Keratinocyte (primary cell): ENCODE data around the gene GTF2IRD1. TPM values are rescaled to one million over a fixed set of nuclear protein-coding genes. Genes with fewer than 3 reads are reported as not detected.
A peak's percentile ranks its signal among the peaks of the same experiment; 100 is the strongest.

Source experiments
- DNase-seq: peaks from one replicate; pipeline ENCODE4 v3.0.0-alpha.2; 2011; ENCODE audit warnings: low read depth, missing footprints, low spot score
- FAIRE-seq: peaks from 2 replicates; lab custom pipeline; 2011; peaks lifted over from hg19 to GRCh38; lab: Jason Lieb, UNC
- H2AFZ ChIP-seq: 2 replicates; pipeline ENCODE4 v1.6.0; 2012; ENCODE audit warnings: low read length, control low read depth, inconsistent platforms; ENCODE audit not compliant: control insufficient read depth
- H3K27ac ChIP-seq: 2 replicates; pipeline ENCODE4 v1.5.1; 2011; ENCODE audit warnings: low read length; ENCODE audit not compliant: control insufficient read depth, insufficient read depth
- H3K27me3 ChIP-seq: 3 replicates; pipeline ENCODE4 v1.6.0; 2011; ENCODE audit warnings: low read length; ENCODE audit not compliant: control insufficient read depth, insufficient read depth; ENCODE audit errors: extremely low read depth
- H3K36me3 ChIP-seq, 2 experiments: 2 replicates in 1 of 2; 3 replicates in 1 of 2; pipeline ENCODE4 v1.5.1; 2011; ENCODE audit warnings: low read length in 2 of 2, mild to moderate bottlenecking in 1 of 2; ENCODE audit not compliant: control insufficient read depth in 2 of 2, insufficient read depth in 2 of 2; ENCODE audit errors: extremely low read depth in 1 of 2
- H3K4me1 ChIP-seq: 3 replicates; pipeline ENCODE4 v1.5.1; 2011; ENCODE audit warnings: low read length; ENCODE audit not compliant: control insufficient read depth, insufficient read depth; ENCODE audit errors: extremely low read depth
- H3K4me2 ChIP-seq: 3 replicates; pipeline ENCODE4 v1.6.0; 2011; ENCODE audit warnings: low read depth, low read length; ENCODE audit not compliant: control insufficient read depth, insufficient read depth; ENCODE audit errors: extremely low read depth
- H3K4me3 ChIP-seq, 3 experiments: fragments of 200-600 bp in 1 of 3; sonication (generic) in 1 of 3; 2 replicates in 2 of 3; 3 replicates in 1 of 3; pipeline ENCODE4 v1.5.1; 2011 to 2016; ENCODE audit warnings: low read length in 3 of 3, mild to moderate bottlenecking in 3 of 3, control low read depth in 2 of 3, inconsistent platforms in 1 of 3, low read depth in 1 of 3, mixed read lengths in 1 of 3, mixed run types in 1 of 3, moderate library complexity in 1 of 3; ENCODE audit not compliant: control insufficient read depth in 2 of 3, insufficient read depth in 2 of 3; ENCODE audit errors: extremely low read depth in 1 of 3
- H3K79me2 ChIP-seq: 2 replicates; pipeline ENCODE4 v1.6.0; 2012; ENCODE audit warnings: low read length; ENCODE audit not compliant: control insufficient read depth, insufficient read depth
- H3K9ac ChIP-seq: 3 replicates; pipeline ENCODE4 v1.6.0; 2011; ENCODE audit warnings: low read length; ENCODE audit not compliant: control insufficient read depth, insufficient read depth; ENCODE audit errors: extremely low read depth
- H3K9me1 ChIP-seq: 3 replicates; pipeline ENCODE4 v1.6.0; 2011; ENCODE audit warnings: low read length; ENCODE audit not compliant: control insufficient read depth, insufficient read depth; ENCODE audit errors: extremely low read depth
- H3K9me3 ChIP-seq: 2 replicates; pipeline ENCODE4 v1.5.1; 2012; ENCODE audit warnings: low read depth, low read length; ENCODE audit not compliant: control insufficient read depth
- H4K20me1 ChIP-seq: 3 replicates; pipeline ENCODE4 v1.6.0; 2011; ENCODE audit warnings: low read length; ENCODE audit not compliant: control insufficient read depth, insufficient read depth; ENCODE audit errors: extremely low read depth
- EZH2 ChIP-seq: IDR thresholded peaks from one replicate; pipeline ENCODE4 v1.6.1; 2012; ENCODE audit warnings: inconsistent platforms, mild to moderate bottlenecking, low read length, moderate library complexity
- dilution Hi-C: fragments of 300-500 bp; cut with MboI; formaldehyde crosslinking; loops from one replicate; pipeline ENCODE4 v1.7.0; 2020; ENCODE audit warnings: low sequenced_read_pairs; ENCODE audit not compliant: extremely low pct_ligation_motif_present
- polyA plus RNA-seq, 5 experiments: library from polyadenylated mRNA; depleted of rRNA in 3 of 5; stranded (reverse) in 3 of 5; stranded (forward) in 1 of 5; unstranded in 1 of 5; fragments of >200 nt; gene quantifications; 1 replicate in 1 of 5; 2 replicates in 3 of 5; 3 replicates in 1 of 5; pipeline versions ENCODE4 v1.2.1 to v1.2.3, GENCODE V29; 2011 to 2012; ENCODE audit warnings: missing spikeins in 2 of 5, low read depth in 1 of 5, low replicate concordance in 1 of 5
- TF ChIP-seq, protein P1 (sequence below), 3 experiments: IDR thresholded peaks in 1 of 3; conservative IDR thresholded peaks in 1 of 3; optimal IDR thresholded peaks in 1 of 3; 2 replicates in 2 of 3; 3 replicates in 1 of 3; pipeline versions ENCODE3 to v1.5.1; 2011; ENCODE audit warnings: low read length in 3 of 3, mild to moderate bottlenecking in 3 of 3, moderate library complexity in 2 of 3, control low read depth in 1 of 3, inconsistent platforms in 1 of 3; ENCODE audit not compliant: insufficient read depth in 2 of 3; ENCODE audit errors: extremely low read depth in 1 of 3

Gene GTF2IRD1
- polyA plus RNA-seq, 1 donor (not counting 4 experiments of a cell fraction or from before 2014, with no cell fraction given), result 19.4 TPM

DNA sequence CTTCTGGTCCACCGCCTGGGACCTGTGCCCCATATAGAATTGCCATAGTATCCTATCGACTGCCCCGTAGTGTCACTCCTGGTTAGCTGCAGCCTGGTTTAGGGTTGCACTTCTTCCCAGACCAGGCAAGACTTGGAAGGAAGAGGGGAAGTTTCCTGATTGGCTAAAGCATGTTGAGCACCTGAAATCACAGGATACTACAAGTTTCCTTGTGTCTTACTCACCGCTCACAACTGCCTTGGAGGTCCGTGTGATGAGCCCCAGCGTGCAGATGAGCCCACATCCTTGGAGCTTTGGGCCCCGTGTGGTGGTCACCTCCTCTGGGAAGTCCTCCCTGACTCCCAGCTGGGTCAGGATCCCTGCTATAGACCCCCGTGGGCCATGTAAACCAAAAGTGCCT lies 129.9 kb downstream of the GTF2IRD1 start:
- Histone ChIP-seq H3K36me3 (peaks cover 0 to 3% of the 10 kb centered on the region in 2 experiments), H4K20me1 (no peaks in the 10 kb centered on the region), H3K4me3 (no peak overlapping the region), H3K9me1 (no peaks in the 10 kb centered on the region), H3K79me2 (no peaks in the 10 kb centered on the region), H3K9me3 (no peaks in the 10 kb centered on the region), H3K9ac (no peak overlapping the region), H3K27me3 (no peaks in the 10 kb centered on the region), H2AFZ (no peak overlapping the region), H3K4me2 (peak overlapping the region; percentile 16), H3K27ac (no peak overlapping the region), H3K4me1 (peaks cover 49% of the 10 kb centered on the region)
- dilution Hi-C loops, result no loop called here
- DNase-seq (peak; percentile 82), FAIRE-seq (peak; percentile 93)
- TF ChIP-seq, protein P1, sequence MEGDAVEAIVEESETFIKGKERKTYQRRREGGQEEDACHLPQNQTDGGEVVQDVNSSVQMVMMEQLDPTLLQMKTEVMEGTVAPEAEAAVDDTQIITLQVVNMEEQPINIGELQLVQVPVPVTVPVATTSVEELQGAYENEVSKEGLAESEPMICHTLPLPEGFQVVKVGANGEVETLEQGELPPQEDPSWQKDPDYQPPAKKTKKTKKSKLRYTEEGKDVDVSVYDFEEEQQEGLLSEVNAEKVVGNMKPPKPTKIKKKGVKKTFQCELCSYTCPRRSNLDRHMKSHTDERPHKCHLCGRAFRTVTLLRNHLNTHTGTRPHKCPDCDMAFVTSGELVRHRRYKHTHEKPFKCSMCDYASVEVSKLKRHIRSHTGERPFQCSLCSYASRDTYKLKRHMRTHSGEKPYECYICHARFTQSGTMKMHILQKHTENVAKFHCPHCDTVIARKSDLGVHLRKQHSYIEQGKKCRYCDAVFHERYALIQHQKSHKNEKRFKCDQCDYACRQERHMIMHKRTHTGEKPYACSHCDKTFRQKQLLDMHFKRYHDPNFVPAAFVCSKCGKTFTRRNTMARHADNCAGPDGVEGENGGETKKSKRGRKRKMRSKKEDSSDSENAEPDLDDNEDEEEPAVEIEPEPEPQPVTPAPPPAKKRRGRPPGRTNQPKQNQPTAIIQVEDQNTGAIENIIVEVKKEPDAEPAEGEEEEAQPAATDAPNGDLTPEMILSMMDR (optimal IDR thresholded peaks at IDR 0.05 in 1 of 3, IDR thresholded peaks at IDR 0.05 in 1 of 3, conservative IDR thresholded peaks at IDR 0.05 in 1 of 3; ENCODE audit: extremely low read depth in 1 of 3, insufficient read depth in 2 of 3, low read length in 3 of 3), result peak; percentile 10 to 27 (median 26)
- no peak for TF ChIP-seq EZH2

DNA sequence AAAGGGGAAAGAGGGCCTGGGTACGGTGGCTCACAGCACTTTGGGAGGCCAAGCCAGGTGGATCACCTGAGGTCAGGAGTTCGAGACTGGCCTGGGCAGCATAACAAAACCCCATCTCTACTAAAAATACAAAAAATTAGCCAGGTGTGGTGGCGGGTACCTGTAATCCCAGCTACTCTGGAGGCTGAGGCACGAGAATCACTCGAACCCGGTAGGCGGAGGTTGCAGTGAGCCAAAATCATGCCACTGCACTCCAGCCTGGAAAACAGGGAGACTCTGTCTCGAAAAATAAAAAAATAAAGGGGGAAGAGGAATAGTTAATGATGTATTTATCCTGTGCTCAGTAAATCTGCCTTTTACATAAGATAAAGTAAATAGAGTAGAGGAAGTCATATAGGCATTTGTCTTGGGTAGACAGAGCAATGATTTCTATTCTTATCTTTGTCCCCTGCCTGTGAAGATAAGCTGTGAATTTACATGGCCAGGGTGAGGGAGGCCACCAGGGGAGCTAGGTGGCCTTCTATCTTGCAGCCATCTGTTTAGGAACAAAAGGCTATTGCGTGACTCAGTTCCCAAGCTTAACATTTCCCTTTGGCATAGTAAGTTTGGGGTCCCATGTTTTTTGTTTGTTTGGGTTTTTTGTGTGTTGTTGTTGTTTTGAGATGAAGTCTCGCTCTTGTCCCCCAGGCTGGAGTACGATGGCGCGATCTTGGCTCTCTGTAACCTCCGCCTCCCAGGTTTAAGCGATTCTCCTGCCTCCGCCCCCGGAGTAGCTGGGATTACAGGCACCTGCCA lies 130.7 kb downstream of the GTF2IRD1 start:
- H3K27me3 ChIP-seq, result no peaks in the 10 kb centered on the region
- no peak overlapping the region for H3K9ac ChIP-seq
- H3K4me3 ChIP-seq, result no peak overlapping the region
- H4K20me1 ChIP-seq, result no peaks in the 10 kb centered on the region
- no peak overlapping the region for H2AFZ ChIP-seq
- no peaks in the 10 kb centered on the region for H3K9me1 ChIP-seq
- FAIRE-seq (no peak), DNase-seq (no peak)
- dilution Hi-C loops, result no loop called here
- no peak overlapping the region for H3K4me2 ChIP-seq
- TF ChIP-seq, protein P1 (optimal IDR thresholded peaks at IDR 0.05 in 1 of 3, IDR thresholded peaks at IDR 0.05 in 1 of 3, conservative IDR thresholded peaks at IDR 0.05 in 1 of 3; ENCODE audit: extremely low read depth in 1 of 3, insufficient read depth in 2 of 3, low read length in 3 of 3), result no peak
- no peak for TF ChIP-seq EZH2
- H3K27ac ChIP-seq, result no peak overlapping the region
- H3K36me3 ChIP-seq, result peaks cover 0 to 3% of the 10 kb centered on the region in 2 experiments
- no peaks in the 10 kb centered on the region for H3K79me2 ChIP-seq
- H3K9me3 ChIP-seq, result no peaks in the 10 kb centered on the region
- H3K4me1 ChIP-seq, result peaks cover 49% of the 10 kb centered on the region
